Stimulated activated CD8-positive, alpha-beta memory T cell treated with anti-CD3 and anti-CD28 coated beads, Interleukin-12 subunit alpha, Interleukin-12 subunit beta, amount 100 ng/mL, for 4 hours (primary cell): ENCODE data around the gene VAT1.
"Not testable (repeated sequence)": the region's sequence is repeated elsewhere in the genome, so short reads cannot be mapped to it uniquely, and the experiment has no call there.

ENCODE experiments used
- DNase-seq: peaks from one replicate; pipeline ENCODE4 v3.0.0-alpha.2; 2020; ENCODE audit warnings: low read depth

VAT1 gene

DNA sequence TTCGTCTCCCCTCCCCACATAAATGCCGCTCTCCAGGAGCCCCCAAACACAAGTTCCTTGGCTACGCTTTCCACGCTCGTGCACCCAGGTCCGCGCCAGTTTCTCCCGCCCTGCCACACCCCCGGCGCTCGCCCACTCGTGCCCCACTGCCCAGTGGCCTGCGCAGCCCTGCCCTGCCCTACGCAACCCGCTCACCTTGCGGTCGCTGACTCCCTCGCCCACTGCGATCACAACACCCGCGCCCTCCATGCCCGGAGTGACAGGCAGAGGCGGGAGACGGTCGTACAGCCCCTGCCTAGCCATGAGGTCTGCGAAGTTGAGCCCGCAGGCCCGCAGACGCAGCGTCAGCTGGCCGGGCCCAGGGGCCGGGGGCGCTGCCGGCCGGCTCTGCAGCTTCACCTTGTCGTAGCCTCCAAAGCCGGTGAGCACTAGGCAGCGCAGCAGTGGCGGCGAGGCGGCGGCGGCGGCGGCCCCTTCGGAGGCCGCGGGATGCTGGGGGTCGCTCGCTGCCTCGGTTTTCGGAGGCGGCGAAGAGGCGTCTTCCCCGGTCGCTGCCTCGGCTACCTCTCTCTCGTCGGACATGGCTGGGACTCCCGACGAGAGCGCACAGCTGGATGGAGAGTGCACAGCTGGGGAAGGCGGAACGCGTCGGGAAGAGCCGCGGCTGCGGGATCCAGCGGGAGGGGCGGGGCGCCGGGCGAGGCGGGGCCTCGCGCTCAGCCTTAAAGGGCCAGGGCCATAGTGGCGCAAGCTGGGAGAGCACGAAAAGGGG is at the start of gene VAT1:
Gene VAT1, minus strand, starts transcription at position 645 of the 772 bp plus-strand sequence. Its CDS starts 63 bp downstream, at position 582.
- peak; percentile 42 for DNase-seq

GRCh38 chr17:43070872-43071271 is 48.7 kb upstream of the VAT1 start:
- no peak for DNase-seq

GRCh38 chr17:43070257-43070656 is 48.1 kb upstream of the VAT1 start:
- DNase-seq = no peak

- DNase-seq = no peak
These were observed 47.2 kb upstream of the VAT1 start for GRCh38 chr17:43069368-43069898.

DNA sequence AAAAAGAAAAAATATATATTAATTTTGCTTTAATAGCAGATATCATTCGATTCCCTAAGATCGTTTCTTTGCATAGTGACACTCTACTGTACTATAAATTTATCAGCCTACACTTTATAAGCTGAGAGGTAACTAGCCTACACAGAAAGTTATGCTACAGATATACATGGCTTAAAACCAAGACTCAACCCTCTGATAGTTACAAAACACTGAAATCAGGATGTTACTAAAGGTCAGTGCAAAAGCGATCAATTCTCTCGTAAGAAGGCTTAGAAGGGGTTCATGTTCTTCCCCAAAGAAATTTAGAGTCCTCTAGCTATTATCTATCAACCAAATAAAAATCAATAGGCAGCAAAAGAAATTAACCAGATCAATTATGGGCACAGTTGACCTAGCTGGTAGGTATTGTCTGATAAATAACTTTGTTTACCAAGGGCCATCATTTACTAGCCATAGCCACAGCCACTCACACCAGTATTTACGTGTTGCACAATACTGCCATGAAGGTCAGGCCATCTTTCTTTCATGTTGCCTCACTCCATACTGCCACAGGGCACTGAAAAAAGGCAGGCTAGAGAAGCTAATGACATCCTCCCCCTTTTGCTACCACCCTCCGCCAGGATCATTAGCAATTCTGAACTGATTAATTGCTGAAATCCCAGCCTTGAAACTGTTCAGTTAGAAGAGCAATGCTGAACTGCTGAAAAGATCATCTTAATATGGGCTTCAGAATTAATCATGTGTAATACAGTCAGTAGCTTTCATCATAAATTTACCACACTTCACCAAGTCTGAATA is 46.6 kb upstream of the VAT1 start:
- no peak for DNase-seq

DNA sequence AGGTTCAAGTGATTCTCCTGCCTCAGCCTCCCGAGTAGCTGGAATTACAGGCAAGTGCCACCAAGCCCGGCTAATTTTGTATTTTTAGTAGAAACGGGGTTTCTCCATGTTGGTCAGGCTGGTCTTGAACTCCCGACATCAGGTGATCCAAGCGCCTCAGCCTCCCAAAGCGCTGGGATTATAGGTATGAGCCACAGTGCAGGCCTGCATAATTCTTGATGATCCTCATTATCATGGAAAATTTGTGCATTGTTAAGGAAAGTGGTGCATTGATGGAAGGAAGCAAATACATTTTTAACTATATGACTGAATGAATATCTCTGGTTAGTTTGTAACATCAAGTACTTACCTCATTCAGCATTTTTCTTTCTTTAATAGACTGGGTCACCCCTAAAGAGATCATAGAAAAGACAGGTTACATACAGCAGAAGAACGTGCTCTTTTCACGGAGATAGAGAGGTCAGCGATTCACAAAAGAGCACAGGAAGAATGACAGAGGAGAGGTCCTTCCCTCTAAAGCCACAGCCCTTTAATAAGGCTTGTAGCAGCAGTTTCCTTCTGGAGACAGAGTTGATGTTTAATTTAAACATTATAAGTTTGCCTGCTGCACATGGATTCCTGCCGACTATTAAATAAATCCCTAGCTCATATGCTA is 40.9 kb upstream of the VAT1 start:
- DNase-seq = no peak

DNA sequence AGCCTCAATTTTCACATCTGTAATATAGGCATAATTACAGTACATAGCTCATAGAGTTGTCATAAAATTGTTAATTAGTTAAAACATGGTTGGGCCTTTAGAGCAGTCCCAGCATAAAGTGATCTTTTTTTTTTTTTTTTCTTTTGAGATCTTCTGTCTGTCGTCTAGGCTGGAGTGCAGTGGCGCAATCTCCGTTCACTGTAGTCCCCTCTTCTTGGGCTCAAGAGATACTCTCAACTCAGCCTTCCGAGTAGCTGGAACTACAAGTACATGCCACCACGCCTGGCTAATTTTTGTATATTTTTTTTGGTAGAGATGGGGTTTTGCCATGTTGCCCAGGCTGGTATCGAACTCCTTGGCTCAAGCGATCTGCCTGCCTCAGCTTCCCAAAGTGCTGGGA is 33.9 kb upstream of the VAT1 start:
- DNase-seq = no peak

- DNase-seq = not testable (repeated sequence)
These were observed 30.8 kb upstream of the VAT1 start for GRCh38 chr17:43053008-43053407.

GRCh38 chr17:43051969-43052368 is 29.8 kb upstream of the VAT1 start:
- no peak for DNase-seq

DNA sequence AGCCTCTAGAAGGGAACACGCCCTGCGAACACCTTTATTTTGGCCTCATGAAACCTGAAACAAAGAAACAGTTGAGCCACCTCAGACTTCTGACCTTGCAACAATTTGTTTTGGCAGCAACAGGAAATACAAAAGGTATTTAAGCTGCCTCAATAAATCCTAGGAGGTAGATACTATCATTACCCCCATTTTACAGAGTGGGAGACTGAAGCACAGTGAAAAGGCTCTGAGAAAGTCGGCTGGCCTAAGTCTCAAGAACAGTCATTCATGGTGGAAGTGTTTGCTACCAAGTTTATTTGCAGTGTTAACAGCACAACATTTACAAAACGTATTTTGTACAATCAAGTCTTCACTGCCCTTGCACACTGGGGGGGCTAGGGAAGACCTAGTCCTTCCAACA is 21.8 kb upstream of the VAT1 start:
- no peak for DNase-seq

GRCh38 chr17:43043307-43043706 is 21.1 kb upstream of the VAT1 start:
- DNase-seq = no peak

DNA sequence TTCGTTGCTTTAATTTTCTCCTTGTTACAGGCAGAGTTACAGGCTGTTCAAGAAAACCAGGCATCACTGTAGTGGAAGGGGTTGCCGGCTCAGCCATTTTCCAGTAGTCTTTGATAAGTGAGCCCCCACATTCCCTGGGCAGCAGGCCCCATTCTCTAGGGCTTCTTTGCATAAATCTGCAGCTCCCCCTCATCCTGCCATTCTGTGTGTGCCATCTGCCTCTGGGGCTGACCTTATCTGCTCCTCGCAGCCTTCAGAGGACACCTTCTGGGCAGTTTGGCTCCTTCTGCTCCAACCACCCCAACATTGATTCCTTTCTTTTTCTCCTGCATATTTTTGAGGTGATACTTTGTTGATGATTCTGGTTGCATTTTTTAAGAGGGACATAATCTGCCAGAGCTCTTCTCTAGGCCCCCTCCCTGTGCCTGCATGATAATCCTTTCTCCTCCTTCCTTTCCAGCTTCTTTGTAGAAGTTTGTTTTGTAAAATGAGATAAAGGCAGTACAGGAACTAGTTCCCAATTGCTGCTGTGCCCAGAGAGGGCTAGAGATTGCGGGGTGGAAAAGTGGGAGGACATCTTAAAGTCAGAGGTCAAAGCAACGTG is 19.9 kb upstream of the VAT1 start:
- no peak for DNase-seq

- no peak for DNase-seq
These were observed 18.5 kb upstream of the VAT1 start for GRCh38 chr17:43040655-43041054.

DNA sequence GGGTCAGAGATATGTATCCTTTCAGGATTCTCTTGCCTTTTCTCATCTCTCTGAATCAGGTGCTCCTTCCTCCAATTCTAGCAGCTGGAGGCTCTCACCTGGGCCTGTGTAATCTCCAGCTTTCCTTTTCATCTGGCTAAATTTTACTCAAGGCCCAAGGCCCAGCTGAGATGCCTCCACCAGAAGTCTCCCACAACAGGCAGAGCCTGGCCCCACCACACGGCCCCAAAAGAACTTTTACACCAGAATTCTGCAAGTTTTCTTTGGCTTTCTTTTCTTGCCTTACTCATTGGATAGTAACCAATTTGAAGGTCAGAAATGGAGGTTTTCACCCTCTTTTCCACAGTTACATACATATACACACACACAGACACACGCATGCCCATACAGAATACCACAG is 17.5 kb upstream of the VAT1 start:
- no peak for DNase-seq

DNA sequence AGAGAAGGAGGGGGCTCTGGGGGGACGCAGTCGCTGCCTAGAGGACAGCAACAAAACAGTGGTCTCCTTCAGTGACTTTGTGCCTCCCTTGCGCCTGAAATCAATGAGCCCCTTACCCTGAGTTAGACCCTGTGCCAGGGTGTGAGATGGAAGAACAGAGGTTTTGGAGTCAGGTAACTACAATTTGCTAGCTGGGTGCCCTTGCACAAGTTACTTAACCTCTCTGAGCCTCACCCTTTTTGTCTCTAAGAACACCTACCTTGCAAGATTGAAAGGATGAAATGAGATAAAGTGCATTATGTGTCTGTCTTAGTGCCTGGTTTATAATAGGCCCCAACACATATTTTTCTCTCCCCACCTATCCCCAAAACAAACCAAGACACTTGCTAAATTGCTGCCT is 12.7 kb upstream of the VAT1 start:
- DNase-seq = no peak

DNA sequence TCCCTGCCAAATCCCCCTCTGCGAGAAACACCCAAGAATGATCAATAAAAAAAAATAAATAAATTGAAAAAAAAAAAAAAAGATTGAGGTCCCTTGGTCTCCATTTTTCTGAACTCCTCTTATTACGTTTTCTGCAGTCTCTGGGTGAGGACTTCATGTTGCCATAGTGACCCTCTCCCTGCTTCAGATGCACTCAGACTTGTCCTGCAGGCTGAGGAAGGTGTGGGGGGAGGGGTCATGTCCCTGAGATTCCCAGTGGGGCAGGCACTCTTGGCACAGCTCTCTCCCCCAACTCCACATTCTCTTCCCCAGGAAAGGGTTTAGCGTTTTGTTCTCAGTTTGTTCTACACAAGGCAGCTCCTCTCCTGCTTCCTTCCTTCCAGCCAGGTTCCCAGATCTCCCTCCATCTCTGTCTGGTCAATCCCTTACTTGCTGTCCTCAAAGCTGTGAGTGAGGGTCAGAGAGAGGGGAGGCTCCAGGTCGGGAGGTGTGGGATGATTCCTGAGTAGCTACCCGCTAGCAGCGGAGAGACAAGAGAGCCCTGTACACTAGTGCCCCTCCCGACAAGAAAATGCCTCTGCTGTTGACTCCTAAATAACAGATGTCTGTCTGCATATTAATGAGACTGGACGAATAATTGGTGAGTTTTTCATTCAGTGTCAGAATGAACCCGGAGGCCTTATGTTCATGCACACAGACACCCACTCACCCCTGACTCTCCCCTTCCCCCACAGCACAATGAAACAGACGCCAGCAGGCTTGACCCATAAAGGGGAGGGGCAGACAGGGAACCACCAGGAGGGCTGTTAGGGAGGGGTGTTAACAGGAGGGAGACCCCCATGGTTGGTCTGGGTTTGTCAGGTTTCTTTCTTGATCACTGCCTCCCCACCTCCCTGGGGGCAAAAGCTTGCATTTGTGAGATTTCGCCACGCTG is 12.0 kb upstream of the VAT1 start:
- no peak for DNase-seq

- DNase-seq = no peak
These were observed 9.5 kb upstream of the VAT1 start for GRCh38 chr17:43031666-43032065.

- DNase-seq = no peak
These were observed 8.1 kb upstream of the VAT1 start for GRCh38 chr17:43030137-43030767.

DNA sequence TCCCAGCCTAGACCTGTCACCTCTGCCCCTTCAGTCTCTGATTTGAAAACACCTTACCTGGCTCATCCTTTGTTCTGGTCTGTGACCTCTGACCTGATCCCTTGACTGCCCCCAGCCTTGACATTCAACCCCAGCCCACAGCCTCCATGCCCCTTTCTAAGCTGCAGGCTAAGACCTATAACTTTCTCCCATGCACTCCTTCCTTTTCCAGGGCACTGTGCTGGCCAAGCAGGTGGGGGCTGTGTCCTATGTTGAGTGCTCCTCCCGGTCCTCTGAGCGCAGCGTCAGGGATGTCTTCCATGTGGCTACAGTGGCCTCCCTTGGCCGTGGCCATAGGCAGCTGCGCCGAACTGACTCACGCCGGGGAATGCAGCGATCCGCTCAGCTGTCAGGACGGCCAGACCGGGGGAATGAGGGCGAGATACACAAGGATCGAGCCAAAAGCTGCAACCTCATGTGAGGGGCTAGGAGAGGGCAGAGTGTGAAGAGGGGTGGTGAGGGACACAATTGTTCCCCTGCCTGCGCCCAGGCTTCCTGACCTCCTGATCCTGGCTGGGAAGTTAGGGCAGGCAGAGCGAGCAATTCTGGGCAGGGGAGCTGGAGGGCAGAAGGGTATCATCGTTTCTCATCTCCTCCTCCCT is 6.2 kb upstream of the VAT1 start:
- no peak for DNase-seq
